ENCODE results near the gene PDE4B. TPM values are rescaled to one million over a fixed set of nuclear protein-coding genes. Genes with fewer than 3 reads are reported as not detected.
"Not testable (repeated sequence)": the region's sequence is repeated elsewhere in the genome, so short reads cannot be mapped to it uniquely, and the experiment has no call there.

PDE4B gene
- total RNA-seq, 1 donor from 2014 or later: 33.3 TPM

- DNase-seq: peak; percentile 80
Measured at GRCh38 chr1:66313429-66313828, 520.7 kb downstream of the PDE4B start.

GRCh38 chr1:66315671-66316070 is 523.0 kb downstream of the PDE4B start:
- no peak for DNase-seq

GRCh38 chr1:66316464-66317247 is 524.0 kb downstream of the PDE4B start:
- DNase-seq: peak; percentile 63

- DNase-seq: no peak
Measured at GRCh38 chr1:66317248-66317515, 524.5 kb downstream of the PDE4B start.

GRCh38 chr1:66320231-66320630 is 527.5 kb downstream of the PDE4B start:
- DNase-seq: no peak

GRCh38 chr1:66322462-66322861 is 529.8 kb downstream of the PDE4B start:
- DNase-seq: not testable (repeated sequence)

GRCh38 chr1:66323958-66324625 is 531.4 kb downstream of the PDE4B start:
- peak; percentile 45 for DNase-seq

GRCh38 chr1:66325594-66326380 is 533.1 kb downstream of the PDE4B start:
- DNase-seq: no peak

- no peak for DNase-seq
Measured at GRCh38 chr1:66326867-66327266, 534.2 kb downstream of the PDE4B start.

- DNase-seq: no peak
Measured at GRCh38 chr1:66327588-66327987, 534.9 kb downstream of the PDE4B start.

- no peak for DNase-seq
Measured at GRCh38 chr1:66328896-66329295, 536.2 kb downstream of the PDE4B start.

- no peak for DNase-seq
Measured at GRCh38 chr1:66330722-66331141, 538.0 kb downstream of the PDE4B start.

- DNase-seq: peak; percentile 83
Measured at GRCh38 chr1:66331658-66332547, 539.2 kb downstream of the PDE4B start.

- DNase-seq: peak; percentile 43
Measured at GRCh38 chr1:66332548-66332901, 539.8 kb downstream of the PDE4B start.

GRCh38 chr1:66333466-66334199 is 540.9 kb downstream of the PDE4B start:
- peak; percentile 50 for DNase-seq

- DNase-seq: no peak
Measured at GRCh38 chr1:66334318-66334717, 541.6 kb downstream of the PDE4B start.

- no peak for DNase-seq
Measured at GRCh38 chr1:66335125-66335524, 542.4 kb downstream of the PDE4B start.

GRCh38 chr1:66335859-66336640 is 543.4 kb downstream of the PDE4B start:
- DNase-seq: peak; percentile 69

GRCh38 chr1:66336641-66336990 is 543.9 kb downstream of the PDE4B start:
- DNase-seq: no peak

- DNase-seq: no peak
Measured at GRCh38 chr1:66337249-66337648, 544.6 kb downstream of the PDE4B start.

GRCh38 chr1:66339944-66340343 is 547.2 kb downstream of the PDE4B start:
- DNase-seq: peak; percentile 37
